ENCODE results near the gene S1PR3.

DNA sequence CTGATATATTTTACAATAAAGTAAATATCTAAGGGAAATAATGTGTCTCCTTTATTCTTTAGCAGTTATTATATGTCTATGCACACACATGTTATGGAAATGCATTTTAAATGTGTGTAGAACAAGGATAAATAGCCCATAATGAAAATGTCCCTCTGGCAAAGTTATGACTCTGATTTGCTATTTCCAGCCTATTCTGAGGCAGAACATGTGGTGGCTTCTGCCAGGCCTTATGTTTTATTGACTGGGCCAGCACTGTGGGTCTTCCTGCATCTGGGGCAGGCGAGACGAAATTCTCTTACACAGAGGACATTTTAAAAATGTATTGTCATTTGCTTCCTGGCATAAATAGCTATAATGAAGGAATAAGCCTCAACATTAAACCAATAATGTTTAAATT lies 52.8 kb downstream of the S1PR3 start:
- TF ChIP-seq POLR2A (IDR thresholded peaks at IDR 0.05) (no peak), CTCF (IDR thresholded peaks at IDR 0.05) (no peak)
